Hepatocyte (in vitro differentiated cells): ENCODE results near the gene ARHGAP42.

ENCODE experiments used
- CTCF ChIP-seq: fragments of 200-600 bp; sonication (generic); IDR thresholded peaks from 2 replicates; pipeline ENCODE4 v1.5.1; 2016; ENCODE audit warnings: antibody characterized with exemption, mild to moderate bottlenecking; ENCODE audit not compliant: poor library complexity
- EZH2 ChIP-seq: fragments of 200-600 bp; sonication (generic); IDR thresholded peaks from 2 replicates; pipeline ENCODE4 v1.6.1; 2016; ENCODE audit warnings: antibody characterized with exemption, mild to moderate bottlenecking, borderline replicate concordance

- TF ChIP-seq CTCF (no peak), EZH2 (no peak)
Measured at GRCh38 chr11:100671471-100671870, 15.6 kb upstream of the ARHGAP42 start.
